ENCODE measurements around the gene MYO1H.
"Not testable (repeated sequence)": the region's sequence is repeated elsewhere in the genome, so short reads cannot be mapped to it uniquely, and the experiment has no call there.

MYO1H gene

DNA sequence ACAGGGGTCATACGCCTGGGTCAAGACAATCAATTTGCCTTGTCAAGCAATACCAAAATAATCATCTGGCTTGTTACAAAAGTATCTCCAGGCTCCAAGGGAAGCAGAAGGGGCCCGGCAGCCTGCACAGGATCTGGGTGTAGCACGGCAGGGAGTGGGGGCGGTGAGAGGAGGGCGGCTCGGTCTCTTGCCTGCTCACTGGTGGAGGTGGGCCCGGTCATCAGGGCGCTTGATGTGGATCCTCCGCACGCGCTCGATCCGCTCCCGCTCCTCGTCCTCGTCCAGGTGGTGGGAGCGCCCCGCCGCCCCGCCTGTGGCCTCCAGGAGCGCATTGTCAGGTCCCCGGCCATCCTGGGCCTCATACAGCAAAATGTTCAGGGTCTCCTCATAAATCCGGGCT, 103.7 kb downstream of the MYO1H start:
- DNase-seq = no peak

DNA sequence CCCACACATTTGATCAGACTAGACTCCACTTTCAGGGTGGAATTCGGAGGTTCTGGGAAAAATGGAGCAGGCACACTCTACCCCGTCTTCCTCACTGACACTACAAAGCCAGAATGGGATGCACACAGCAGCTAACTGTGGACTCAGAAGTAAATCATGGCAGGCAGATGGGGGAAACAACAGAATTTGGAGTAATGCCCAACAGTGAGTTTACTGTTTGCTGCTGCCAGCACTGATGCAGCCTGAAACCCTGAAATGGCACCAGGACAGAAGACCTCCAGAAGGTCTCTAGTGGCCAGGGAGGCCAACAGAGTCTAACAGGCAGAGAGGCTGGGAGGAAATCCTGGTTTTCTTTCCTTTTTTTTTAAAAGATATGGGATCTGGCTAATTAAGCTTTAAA, 104.8 kb downstream of the MYO1H start:
- DNase-seq = no peak

DNA sequence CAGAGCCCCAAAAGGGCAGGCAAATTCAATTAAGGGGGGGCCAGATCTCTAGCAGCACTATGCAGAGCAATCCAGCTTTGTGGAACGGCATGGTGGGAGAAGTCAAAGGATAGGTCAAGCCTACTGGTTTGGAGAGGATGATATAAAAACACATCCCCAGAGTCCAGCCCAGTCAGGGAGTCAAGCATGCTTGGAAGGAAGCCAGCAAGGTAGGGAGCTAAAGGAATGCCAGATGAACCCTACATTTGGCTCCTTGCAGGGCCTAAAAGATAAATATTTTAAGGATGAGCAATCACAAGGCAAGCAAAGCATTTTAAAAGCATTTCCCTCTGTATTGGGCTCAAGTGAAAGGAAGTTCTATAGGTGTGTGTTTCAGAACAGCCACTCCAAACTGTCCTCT, 108.0 kb downstream of the MYO1H start:
- no peak for DNase-seq

DNA sequence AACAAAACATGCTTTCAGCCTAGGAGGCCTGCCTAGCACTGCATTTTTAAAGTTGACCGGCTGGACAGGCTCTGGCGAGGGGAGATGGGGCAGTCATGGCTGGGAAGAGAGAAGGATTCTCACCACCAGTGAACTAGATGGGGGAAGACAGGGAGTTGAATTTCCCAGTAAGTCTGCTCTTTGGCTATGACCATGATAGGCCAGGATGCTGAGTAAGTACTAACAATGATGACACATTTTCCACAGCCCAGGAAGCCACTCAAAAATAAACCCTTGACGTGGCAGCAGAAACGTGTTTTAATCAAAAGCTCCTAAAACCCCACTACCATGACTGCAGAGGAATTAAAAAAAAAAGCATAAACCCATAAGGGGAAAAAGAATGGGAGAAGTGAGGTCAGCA, 110.4 kb downstream of the MYO1H start:
- DNase-seq = no peak

DNA sequence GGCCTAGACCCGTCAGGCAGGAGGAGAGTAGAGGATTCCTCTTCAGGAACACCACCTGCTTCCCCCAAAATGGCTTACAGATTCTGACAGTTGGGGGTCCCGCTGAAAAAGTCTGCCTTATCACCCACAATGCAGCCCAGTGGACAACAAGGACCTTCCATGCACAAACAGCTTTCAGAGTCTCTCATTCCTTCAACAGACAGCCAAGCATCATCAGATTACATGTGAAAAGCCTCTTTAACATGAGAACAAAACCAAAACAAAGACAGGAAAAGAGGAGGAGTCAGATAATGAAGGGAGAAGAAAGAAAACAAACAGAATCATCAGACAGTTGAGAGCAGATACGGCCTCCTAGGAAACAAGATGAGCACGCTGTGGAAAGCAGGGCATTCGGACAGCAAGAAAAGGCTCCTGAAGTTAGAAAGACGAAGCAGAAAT, 111.1 kb downstream of the MYO1H start:
- DNase-seq = no peak

DNA sequence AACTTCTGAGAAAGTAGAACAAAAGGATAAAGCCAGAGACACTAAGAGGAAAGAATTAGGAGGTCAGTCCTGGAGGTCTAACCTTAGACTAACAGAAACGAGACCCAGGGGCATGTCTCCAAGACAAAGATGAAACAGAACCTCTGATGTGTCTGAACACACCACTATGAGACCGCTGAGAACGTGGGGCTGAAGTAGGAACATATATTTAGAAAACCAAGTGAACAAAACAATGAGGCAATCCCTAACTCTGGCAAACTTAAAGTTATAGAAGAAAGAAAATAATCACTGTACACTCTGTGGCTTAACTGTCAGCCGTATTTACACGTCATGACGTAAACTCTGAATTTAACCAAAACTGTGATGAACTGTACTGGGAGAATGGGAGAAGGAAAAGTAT, 111.5 kb downstream of the MYO1H start:
- DNase-seq = no peak

DNA sequence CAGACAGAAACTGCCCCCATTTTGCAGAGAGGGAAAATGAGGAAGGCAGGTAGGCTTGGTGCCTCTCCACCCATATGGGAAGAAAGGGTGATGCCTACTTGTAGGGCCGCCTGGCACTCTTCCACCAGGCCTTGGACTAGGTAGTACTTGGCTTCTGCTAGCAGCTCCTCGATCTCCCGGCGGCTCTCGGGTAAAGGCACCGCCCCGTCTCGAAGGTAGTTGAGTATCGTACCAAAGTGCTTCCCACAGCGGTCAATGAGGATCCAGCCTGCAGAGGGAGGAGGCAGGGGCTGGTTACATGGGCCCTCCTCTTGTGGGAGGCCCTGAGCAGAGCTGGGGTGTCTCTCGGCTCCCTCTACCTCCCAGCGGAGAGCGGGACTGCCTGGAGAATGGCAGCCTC, 112.8 kb downstream of the MYO1H start:
- no peak for DNase-seq

DNA sequence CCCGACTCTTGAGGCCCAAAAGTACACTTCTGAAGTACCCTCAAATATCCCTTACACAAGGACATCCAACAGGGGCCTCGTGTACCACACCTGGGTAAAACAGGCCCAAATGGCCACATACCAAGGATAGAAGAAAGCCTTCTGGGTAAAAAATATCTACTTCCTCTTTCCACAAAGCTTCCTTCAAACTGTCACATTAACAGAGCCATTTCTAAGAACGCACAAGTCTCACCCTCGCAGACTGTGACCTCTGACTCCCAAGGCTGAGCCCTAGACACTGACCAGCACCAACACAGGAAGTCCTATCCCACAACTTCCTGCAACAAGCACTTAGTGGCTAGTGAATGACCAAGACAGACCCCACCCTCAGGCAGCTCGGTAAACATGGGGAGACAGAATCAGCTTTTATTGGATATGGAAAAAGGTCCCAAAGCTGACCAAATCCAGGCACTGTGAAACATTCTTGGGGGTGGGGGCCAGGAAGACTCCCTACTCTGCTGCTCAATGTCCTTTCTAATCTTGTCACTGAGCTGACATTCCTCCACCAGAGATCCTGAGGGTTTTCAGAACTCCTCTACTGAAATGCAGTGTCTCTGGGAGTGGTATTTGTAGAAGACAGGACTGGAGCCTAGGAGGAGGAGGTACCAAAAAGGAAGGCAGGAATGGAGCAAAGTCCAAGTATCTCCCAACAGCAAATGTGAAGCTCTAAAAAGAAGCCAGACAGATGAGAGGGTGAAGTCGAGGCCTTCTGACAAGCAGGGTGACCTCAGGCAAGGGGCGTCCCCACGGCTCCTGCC, 113.5 kb downstream of the MYO1H start:
- DNase-seq = peak; percentile 16

DNA sequence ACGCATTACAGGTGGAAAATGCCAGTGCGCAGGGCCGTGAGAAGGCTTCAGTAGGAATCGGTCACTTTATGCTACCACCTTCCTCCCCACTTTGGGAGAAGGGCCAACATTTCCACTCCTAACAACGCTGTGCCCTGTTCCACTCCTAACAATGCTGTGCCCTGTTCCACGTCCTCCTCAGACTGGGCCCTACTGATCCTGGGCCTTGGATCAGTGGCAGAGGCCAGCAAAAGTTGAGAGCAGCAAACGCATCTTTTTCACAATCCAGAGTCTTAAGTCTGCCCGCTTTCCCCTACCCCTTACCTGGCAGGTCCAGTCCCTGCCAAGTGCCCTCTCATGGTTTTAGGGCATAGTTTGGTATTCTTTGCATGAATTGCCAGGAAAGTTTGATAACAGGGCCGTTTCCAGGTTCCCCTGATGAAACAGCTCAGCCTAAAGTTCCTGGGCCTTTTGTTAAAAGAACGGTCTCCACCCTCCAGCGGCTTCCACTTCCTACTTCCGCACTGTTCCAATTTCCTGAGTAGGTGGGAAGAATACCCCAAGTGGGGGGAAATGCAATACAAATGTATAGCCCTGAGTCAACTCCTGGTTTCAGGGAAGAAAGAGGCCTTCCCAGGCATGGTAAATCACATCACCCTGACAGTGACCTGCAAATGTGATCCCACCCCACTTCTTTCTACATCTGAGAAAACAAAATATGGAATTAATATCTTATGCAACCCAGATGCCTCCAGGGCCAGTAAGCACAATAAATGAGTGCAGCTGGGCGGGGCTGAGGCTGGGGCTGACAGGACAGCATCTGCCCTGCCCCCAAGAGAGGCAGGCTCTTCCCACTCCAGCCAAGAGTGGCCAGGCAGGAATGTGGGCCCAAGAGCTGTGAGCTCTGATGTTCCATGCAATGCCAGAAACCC, 114.4 kb downstream of the MYO1H start:
- no peak for DNase-seq

DNA sequence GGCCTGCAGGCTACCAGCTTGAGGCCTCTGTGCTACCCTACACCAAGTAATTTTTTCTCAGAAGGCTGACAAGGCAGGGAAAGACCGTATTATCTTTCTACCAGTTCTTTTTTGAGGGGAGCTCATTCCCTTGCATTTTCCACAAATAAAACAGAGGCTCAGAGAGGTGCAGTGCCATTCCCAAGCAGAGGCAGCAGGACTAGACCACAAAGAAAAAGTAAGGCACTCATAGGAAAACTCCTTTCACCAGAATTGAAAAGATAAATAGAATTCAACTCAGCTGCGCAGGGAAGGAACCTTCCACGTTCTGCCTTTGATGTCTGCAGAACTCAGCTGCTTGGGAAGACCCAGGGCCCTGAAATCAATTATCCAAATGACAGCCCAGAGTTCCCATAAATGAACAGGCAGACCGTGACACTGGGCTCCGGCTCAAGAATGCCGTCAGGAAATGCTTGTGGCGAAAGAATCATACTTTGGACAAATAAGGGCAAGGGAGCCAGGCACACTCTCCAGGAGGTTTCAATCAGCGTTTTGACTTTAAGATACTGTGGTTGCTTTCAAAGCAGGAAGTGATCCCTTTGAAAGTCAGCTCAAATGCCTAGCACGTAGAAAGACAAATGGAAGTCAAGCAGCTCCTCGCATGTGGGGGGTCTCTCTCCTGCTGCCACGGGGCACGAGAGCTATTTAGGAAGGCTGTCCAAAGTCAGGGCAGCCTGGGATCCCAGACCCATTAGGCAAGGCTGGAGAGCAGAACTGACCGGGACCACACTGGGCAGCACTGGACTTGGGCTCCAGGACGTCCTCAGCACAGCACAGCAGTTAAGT, 115.4 kb downstream of the MYO1H start:
- no peak for DNase-seq

DNA sequence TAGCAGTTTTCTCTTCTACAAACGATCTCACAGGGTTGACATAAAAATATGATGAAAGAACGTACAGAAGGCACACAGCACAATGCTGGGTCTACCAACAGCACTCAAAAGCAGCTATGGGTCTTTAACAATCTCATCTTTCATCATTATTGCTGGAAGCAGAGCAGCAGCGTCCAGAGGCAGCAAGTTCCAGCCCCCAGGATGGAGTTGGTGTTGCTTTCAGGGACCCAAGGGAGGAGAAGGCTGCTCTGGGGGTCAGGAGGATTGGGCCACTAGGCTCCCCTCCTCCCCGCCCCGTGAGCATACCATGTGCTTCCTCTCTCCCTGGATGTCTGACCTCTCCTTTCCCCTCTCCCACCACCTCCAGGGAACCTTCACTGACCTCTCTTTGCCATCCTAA, 116.1 kb downstream of the MYO1H start:
- no peak for DNase-seq

DNA sequence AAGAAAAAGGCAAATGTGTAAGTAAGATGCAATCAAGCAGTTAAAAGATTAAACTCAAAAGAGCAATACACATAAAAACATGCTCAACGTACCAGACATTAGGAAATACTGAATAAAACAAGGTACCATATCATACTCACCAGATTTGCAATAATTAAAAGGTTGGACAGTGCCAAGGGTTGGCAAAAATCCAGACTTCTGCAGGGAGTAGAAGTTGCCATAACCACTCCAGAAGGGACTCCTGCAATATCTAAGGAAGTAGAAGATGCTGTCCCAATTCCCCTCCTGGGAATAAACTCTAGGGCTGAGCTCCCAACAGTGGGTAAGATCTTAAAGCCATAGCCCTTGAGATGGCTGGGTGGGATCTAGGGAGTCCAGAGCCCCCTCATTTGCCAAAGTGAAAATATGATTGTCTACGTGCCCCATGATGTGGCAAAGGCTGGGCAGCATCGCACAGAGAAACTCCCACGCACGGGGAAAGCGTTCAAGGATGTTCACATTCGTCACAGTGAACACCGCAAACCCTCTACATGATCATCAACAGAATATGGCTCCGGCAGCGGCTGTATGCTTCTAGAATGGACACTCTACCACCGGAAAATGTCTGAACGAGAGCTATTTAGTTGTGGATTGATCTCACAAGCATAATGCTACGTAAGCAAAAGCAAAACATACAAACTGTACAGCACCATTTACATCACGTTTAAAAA, 117.1 kb downstream of the MYO1H start:
- no peak for DNase-seq

DNA sequence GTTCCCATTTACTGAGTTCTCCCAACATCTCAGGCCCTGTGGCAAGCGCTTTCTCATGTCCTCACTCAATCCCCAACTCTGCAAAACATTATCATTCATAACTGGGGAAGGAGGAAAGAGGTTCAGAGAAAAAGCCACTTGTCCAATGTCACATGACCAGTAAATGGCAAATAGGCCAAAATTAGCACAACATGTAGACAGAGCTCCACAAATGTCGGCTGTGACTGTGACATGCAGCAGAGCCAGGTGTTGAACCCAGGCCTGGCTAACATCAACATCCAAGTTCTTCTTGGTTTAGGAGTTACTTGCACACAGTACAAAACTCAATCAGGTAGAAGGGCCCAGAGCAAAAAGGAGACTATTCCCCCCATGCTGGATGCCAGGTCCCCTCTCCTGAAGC, 118.6 kb downstream of the MYO1H start:
- no peak for DNase-seq

DNA sequence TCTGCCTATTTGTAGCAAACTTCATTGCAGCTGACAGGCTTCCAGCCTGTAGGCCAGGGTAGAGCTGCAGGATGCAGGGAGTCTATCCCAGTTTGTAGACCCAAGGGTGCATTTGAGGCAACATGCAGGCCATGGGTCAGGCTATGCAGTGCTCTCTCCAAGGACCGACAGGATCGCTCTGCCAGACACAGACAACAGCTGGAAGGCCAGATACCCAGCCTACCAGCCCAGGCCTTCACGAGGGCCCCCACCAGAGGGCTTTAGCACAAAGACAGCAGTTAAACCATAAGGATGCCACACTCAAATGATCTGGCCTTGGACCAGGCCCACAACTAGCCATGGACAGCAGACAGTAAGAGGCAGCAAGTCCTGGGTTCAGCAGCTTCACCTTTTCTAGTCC, 119.1 kb downstream of the MYO1H start:
- no peak for DNase-seq

DNA sequence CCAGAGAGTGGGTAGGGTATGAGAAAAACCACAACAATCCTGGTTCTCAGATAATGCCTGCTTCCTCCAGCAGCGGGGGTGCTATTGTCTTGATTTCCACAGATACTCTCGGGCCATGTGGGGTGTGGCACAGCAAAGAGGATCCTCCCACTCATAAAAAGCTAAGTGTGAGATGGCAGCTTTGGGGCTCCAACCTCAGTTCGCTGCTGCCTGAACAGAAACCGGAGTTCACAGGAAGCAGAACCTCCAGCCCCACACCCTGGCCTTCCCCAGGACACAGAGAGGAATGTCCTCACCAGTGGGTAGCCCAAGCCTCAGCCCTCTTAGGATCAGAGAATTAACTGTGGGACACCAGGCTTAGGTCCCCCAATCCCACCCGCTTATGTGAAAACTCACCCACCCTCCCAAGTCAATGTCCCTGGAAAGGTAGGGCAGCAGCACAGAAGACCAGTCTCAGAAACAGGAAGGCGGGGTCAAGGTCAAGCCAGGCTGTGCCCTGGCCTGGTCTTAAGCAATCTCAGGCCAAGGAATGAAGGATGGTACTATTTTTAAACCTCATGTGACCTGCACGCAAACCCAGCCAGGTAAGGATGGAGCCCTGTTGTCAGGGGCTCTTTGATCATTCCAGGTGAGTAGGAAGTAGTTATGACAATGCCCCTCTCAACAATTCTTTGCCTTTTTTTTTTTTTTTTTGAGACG, 120.4 kb downstream of the MYO1H start:
- DNase-seq = no peak

DNA sequence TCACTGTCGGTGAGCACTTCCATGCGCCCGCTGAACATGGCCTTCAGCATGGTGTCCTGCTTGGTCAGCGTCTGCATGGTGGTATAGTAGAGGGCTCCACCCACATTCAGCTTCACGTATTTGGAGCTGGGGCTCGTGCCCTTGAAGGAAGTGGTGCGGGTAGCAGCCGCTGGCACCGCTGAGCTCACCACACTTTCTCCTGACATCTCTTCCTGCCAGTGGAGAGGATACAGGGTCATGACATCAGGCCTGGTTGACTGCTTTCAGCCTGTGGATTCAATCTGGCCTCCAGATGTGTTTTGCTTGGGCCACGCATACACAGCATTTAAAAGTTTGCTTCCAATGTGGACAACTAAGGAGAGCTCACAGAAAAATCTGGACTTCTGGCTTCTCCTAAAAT, 121.8 kb downstream of the MYO1H start:
- DNase-seq = no peak

DNA sequence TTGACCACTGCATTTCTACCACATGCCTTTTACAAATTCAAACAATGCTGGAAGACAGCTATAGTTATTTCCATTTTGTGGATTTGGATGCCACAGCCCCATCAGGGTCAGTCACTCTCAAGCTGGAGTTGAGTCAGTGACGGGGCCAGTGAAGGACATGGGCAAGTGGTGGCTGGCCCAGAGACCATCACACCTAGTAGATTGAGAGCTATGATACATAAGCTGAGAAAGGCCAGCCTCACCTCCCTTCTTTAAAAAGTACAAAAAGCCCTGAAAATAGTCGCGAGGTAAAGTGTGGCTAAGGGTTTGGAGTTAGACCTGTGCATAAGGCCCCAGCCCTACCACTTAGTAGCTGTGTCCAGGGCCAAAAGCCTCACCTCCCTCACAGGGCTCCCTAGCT, 125.3 kb downstream of the MYO1H start:
- DNase-seq = no peak

DNA sequence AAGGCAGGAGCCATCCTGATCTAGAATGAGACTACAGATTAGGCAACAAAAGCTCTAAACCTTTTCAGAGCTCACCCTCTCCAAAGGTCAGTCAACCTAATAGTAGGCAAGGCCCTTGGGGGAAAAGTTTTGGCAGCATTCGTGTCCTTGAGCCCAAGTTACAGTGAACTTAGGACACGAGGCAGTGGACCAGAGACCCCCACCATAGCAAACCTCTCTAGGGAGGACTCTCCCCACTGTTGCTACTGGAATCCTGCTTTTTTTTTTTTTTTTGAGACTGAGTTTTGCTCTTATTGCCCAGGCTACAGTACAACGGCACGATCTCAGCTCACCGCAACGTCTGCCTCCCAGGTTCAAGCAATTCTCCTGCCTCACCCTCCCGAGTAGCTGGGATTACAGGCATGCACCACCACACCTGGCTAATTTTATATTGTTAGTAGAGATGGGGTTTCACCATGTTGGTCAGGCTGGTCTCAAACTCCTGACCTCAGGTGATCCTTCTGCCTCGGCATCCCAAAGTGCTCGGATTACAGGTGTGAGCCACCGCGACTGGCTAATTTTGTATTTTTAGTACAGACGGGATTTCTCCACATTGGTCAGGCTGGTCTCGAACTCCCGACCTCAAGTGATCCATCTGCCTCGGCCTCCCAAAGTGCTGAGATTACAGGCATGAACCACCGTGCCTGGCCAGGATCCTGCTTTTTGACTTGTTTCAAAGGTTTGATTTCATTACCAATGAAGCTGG, 126.0 kb downstream of the MYO1H start:
- not testable (repeated sequence) for DNase-seq

DNA sequence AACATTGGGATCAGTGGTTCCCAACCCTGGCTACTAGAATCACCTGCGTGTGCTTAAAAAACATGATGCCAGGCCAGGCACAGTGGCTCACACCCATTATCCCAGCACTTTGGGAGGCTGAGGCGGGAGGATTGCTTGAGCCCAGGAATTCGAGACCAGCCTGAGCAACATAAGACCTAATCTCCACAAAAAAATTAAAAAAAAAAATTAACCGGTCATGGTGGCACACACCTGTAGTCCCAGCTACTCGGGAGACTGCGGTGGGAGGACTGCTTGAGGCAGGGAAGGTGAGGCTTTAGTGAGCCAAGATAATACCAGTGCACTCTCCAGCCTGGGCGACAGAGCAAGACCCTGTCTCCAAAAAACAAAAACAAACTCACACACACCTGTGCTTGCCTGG, 127.4 kb downstream of the MYO1H start:
- DNase-seq = no peak

DNA sequence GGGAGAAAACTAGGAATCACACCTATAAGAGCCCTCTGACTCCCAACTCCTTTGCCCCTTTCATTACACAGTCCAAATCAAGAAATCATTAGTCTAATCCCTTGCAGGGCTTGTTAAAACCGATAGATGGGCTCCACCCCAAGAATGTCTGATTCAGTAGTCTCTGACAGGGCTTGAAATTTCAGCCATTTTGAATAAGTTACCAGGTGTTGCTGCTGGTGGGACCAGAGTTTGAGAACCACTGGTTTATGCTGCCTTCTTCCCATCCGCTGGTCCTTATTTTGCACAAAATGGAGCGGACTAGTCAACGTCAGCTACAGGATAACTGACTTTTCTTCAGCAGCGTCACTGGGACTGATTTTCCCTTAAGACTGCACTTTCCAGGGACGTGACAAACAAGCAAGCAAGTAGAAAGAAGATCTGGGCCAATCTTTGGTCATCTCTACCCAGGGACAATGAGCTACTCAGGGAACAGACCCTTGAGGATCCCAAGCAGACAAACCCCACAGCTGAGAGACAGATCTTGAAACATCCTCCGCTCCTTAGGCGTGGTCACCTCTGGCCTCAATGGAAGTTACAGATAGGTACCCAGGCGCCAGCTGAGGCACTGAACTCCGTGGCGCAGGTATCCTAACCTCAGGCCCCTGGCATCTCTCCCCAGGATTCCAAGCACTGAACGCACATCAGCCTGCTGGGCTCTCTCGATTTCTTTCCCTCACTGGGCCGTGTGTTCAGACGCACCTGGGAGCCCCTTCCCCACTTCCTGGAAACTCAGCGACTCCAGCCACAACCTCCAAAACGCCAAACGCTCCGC, 128.5 kb downstream of the MYO1H start:
- no peak for DNase-seq

Measured in RPMI8226 (cell line).